Head of caudate nucleus (tissue), 42 donors: ENCODE data around the gene ARFGAP3.

Source experiments
- DNase-seq, 42 donors: peaks; one replicate each; pipeline versions ENCODE4 v3.0.0 to v3.0.0-alpha.2; 2020 to 2021; ENCODE audit warnings: mixed read lengths in 7 of 42
- intact Hi-C: fragments of 100-400 bp; cut with DNase I; formaldehyde crosslinking; loops from one replicate; pipeline ENCODE4 v1.15.0; 2022

ARFGAP3 gene

GRCh38 chr22:42869463-42869862, 12.4 kb upstream of the ARFGAP3 start:
- DNase-seq, result no peak
- intact Hi-C loops, result no loop called here

- intact Hi-C loops, result no loop called here
- DNase-seq, result peak in 29 of 42 donors; percentile 8 to 65 (median 52)
Measured at GRCh38 chr22:42868751-42869251, 11.7 kb upstream of the ARFGAP3 start.

- intact Hi-C loops, result no loop called here
- no peak for DNase-seq
Measured at GRCh38 chr22:42866100-42866499, 9.0 kb upstream of the ARFGAP3 start.

- DNase-seq, result no peak
- intact Hi-C loops, result no loop called here
Measured at GRCh38 chr22:42865536-42865935, 8.5 kb upstream of the ARFGAP3 start.

GRCh38 chr22:42863349-42863961, 6.4 kb upstream of the ARFGAP3 start:
- no peak for DNase-seq
- intact Hi-C loops, result no loop called here

- no peak for DNase-seq
- intact Hi-C loops, result no loop called here
Measured at GRCh38 chr22:42862045-42862734, 5.1 kb upstream of the ARFGAP3 start.

- intact Hi-C loops, result no loop called here
- DNase-seq, result peak in 1 of 42 donors; percentile 22
Measured at GRCh38 chr22:42860968-42861367, 3.9 kb upstream of the ARFGAP3 start.

GRCh38 chr22:42857845-42858481, 890 bp upstream of the ARFGAP3 start:
- intact Hi-C loops, result loop anchor here (2.0 kb wide), 1 partner anchor 157 kb away; the partner anchor contains the start of gene PACSIN2
- DNase-seq, result no peak

- intact Hi-C loops, result loop anchor here (2.0 kb wide), 1 partner anchor 158 kb away; the partner anchor contains the start of gene PACSIN2
- DNase-seq, result peak in 37 of 42 donors; percentile 17 to 70 (median 49)
Measured at GRCh38 chr22:42856179-42856864, 751 bp downstream of the ARFGAP3 start.

- DNase-seq, result no peak
- intact Hi-C loops, result loop anchor here (2.0 kb wide), 1 partner anchor 159 kb away; the partner anchor contains the start of gene PACSIN2
Measured at GRCh38 chr22:42855721-42856120, 1.4 kb downstream of the ARFGAP3 start.

GRCh38 chr22:42855211-42855610, 1.9 kb downstream of the ARFGAP3 start:
- intact Hi-C loops, result no loop called here
- no peak for DNase-seq

GRCh38 chr22:42848941-42849550, 8.0 kb downstream of the ARFGAP3 start:
- DNase-seq, result no peak
- intact Hi-C loops, result no loop called here

GRCh38 chr22:42847110-42847509, 10.0 kb downstream of the ARFGAP3 start:
- intact Hi-C loops, result no loop called here
- no peak for DNase-seq

GRCh38 chr22:42844756-42845155, 12.3 kb downstream of the ARFGAP3 start:
- no peak for DNase-seq
- intact Hi-C loops, result no loop called here

GRCh38 chr22:42842658-42843370, 14.3 kb downstream of the ARFGAP3 start:
- intact Hi-C loops, result no loop called here
- no peak for DNase-seq

- intact Hi-C loops, result no loop called here
- no peak for DNase-seq
Measured at GRCh38 chr22:42841444-42841843, 15.6 kb downstream of the ARFGAP3 start.

GRCh38 chr22:42837556-42837955, 19.5 kb downstream of the ARFGAP3 start:
- DNase-seq, result no peak
- intact Hi-C loops, result no loop called here

- peak in 2 of 42 donors; percentile 17 to 30 for DNase-seq
- intact Hi-C loops, result no loop called here
Measured at GRCh38 chr22:42836026-42836425, 21.0 kb downstream of the ARFGAP3 start.
